GM21515 (cell line): ENCODE measurements around the gene MRFAP1.
"Not testable (repeated sequence)": the region's sequence is repeated elsewhere in the genome, so short reads cannot be mapped to it uniquely, and the experiment has no call there.

Experiments
- ATAC-seq: cut with Tn5 transposase; IDR thresholded peaks from one replicate; pipeline ENCODE4 v1.9.1; 2021; ENCODE audit not compliant: unreplicated experiment

The MRFAP1 gene

DNA sequence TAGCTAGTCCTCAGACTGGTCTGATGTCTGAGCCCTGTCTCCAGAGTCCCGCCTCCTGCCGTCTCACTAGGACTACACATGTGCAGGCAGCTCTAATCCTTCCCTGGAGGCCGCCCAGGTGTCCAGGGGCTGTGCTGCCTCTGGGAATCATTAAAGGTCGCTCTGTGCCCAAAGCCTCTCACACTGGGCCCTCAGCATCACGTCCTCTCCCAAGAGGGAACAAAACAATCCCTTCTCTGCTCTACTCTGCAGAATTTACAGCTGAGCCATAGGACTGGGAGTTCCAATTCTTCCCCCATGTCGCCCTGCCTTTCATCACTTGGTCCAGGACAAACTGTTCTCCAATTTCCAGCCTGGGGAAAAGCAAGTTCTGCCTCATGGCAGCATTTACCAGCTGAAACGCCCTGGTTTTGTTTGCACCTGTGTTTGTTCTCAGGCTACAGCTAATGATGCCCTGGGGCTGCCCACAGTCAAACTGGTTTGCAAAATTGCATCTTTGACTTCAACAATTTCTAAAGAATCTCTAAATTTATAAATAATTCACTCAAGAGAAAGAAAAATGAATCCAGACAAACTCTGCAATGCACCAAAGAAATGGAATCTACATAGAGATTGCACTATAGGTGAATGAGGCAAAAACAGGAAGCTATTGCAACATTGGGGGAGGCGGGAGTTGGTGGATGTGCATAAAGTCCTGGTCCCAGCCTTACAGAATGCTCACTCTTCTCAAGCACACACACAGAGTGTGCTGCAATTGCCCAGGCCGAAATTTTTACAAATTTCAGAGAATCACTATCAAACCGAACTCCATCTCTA is 7.2 kb upstream of the MRFAP1 start:
- no peak for ATAC-seq

DNA sequence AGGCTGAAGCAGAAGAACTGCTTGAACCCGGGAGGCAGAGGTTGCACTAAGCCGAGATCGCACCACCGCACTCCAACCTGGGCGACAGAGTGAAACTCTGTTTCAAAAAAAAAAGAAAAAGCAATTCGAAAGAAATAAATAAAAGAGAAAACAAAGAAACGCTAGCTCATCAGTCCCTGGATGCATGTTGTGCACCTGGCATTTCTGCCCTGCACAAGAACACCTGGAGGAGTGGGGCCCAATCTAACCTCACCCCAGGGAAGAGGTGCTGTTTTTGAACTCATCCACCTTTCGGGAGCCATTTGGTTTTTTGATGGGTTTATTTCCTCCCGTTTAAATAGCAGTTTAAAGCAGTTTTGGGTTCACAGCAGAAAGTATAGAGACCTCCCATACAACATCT is 5.7 kb upstream of the MRFAP1 start:
- no peak for ATAC-seq

DNA sequence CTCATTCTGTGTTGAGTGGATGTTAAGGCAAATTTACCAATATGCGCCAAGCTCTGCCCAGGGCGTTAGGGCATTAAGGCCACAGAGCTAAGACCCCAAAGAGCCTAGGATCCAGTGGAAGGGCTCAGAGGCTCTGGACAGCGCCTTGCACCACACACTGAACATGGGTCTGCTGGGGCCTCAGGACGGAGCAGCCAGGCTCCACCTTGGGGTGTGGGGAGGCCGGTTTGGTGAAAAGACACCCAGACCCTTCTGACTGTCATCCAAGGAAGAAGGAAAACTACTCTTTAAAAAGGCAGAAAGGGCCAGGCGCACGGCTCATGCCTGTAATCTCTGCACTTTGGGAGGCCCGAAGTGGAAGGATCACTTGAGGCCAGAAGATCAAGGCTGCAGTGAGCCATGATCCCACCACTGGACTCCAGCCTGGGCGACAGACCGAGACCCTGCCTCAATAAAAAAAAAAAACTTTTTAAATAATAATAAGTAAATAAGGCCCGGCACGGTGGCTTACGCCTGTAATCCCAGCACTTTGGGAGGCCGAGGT is 1.3 kb upstream of the MRFAP1 start:
- no peak for ATAC-seq

DNA sequence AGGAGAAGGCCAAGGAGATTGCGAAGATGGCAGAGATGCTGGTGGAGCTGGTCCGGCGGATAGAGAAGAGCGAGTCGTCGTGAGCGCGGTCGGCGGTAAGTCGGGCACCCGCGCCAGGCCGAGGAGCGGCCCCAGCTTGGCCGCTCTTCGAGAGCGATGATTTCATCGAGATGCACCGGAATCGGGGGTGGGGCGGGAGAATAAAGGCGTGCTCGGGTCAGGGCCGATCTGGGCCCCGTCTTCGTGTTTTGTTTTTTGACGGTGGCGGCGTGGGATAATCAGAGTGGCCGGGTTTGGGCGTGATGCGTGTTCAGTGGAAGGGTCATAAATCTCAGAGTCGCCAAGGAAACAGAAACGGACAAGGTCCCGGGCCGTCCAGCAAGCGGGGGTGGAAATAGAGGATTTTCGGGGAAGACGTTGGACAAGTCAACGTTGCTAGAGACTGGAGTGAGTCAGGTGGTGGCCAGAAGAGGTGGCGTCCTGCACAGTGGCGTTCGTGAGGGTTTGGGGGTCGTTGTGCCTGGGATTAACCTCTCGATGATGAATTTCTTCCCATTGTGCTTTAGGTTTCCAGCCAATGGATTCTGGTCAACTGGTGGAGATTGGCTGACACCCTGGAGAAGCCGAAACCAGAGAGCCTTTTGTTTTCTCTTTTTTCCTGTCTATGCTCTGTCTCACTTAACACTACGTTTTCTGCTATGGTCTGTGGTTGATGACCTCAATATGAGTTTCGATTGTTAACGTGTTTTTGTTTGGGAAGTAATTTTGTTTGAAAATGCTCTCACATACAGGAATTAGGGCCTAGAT is 882 bp downstream of the MRFAP1 start:
- ATAC-seq, result peak; percentile 35

DNA sequence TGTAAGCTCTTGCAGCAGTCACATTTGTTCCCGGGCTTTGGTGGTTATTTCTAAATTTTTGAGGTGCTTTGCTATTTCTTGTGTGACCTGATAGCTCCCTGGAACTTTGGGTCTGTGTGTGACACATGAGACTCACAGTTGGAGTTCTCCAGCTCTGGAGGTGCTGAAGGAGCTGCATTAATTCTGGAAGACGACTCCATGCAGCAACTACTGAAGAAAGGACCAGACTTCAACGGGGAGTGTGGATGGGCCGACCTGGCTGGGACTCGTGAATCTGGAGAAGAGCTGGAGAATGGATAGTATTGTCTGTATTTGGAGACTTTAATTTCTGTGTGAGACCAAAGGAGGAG is 1.5 kb downstream of the MRFAP1 start:
- no peak for ATAC-seq

DNA sequence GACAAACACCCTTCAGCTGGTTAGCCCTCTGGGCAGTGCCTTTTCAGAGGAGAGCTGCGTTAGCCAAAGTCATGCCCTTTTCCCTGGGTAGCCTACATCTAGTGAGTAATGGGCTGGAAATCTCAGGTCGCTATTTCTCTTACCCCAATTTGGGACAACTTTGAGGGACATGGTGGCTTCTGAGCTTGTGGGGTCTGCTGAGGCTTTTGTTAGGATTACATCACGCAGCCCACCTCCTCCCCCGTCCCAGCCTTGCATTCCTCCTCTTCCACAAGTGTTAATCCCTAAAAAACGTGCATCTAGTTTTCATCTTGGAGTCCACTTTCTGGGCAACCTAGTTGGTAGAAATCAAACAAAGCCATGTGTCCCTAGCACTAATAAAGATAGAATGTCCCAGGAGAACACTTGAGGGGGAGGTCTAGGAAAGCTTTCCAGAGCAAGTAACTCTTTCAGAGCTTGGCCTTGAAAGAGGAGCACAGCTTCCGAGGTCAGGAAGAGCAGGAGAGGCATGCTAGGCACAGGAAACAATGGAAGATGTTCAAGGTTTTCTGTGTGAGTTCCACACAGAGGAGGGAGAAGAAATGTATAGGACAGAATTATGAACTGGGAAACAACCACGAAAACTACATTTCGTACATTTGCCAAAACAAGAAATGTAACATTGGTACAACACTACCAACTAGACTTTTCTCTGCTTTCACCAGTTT is 2.8 kb downstream of the MRFAP1 start:
- no peak for ATAC-seq

DNA sequence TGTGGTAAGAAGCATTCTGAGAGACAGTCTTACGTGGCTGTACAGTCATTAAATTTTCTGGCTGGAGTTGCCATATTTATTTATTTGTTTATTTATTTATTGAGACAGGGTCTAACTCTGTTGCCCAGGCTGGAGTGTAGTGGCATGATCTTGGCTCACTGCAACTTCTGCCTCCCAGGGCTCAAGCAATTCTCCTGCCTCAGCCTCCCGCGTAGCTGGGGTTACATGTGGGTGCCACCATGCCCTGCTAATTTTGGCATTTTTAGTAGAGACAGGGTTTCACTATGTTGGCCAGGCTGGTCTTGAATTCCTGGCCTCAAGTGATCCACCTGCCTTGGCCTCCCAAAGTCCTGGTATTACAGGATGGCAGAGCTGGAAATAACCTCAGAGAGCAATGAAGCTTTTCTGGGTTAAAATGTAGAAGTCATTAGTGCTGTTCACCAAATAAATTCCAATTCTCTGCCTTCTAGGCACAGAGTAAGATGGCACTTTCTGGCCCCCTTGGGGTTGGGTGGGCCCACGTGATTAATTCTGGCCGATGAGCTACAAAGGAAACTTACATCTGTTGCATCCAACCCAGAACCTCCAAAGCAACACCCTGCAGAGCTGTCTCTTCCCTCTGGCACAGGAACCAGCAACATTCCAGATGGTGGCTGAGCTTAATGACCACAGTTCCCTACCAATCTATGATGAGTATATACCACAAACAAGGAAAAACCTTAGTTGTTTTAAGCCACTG is 4.5 kb downstream of the MRFAP1 start:
- no peak for ATAC-seq

DNA sequence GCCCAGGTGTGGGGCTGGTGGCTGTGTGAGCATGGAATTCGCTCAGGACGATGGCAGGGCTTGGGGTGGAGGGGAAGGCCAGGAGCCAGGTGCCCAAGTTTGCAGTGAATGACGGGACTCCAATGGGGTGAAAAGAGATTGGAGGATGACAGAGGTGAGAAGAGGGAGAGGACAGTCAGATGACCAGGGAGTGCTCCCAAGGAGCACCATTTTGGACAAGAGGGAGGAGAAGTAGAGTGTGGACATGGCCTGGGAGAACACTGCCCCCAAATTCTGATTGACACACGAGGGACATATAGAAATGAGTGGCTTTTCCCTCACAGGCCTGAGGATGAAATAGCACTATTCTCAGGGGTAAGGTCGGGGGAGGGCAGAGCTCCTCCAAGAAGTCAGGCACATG is 6.7 kb downstream of the MRFAP1 start:
- ATAC-seq, result no peak

DNA sequence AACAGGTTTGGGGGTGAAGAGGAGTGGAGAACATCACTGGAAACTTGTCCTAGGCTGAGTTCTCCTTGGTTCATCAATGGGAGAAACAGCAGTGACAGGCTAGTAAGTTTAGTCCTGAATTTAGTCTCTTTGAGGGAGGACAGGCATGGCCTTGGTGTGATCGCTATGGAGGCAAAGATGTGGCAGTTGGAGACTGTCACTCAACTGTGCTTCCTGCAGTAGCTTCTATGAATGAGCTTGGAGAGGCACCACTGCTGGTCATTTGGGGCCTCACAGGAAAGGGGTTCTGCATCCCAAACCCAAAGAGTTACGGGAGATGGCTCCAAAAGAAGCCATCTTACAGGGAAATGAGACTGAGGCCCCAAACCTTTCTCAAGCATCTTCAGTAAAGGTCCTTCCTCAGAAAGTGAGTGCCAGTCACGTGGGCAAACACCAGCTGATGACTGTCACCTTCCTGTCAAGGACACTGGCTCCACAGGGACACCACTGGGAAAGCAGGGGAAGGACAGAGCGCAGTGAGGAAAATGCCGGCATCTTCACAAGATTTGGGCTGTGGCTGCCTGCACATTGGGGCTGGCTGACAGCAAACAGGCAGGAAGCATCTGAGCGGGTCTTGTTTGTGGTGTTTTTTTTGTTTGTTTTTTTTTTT is 7.2 kb downstream of the MRFAP1 start:
- ATAC-seq, result no peak

DNA sequence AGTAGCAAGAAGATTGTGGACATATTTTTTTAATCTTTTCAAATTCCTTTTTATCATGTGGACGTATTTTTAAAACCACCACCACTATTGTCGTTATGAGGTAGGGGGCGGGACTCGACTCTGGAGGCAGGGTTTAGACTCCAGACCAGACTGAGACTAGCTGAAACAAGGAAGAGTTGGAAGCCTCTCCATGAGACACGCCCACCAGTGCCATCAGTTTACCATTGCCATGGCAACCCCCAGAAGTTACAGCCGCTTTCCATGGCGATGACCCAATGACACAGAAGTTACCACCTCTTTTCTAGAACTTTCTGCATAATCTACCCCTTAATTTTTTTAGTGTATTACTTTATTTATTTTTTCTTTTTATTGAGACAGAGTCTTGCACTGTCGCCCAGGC is 8.7 kb downstream of the MRFAP1 start:
- no peak for ATAC-seq

DNA sequence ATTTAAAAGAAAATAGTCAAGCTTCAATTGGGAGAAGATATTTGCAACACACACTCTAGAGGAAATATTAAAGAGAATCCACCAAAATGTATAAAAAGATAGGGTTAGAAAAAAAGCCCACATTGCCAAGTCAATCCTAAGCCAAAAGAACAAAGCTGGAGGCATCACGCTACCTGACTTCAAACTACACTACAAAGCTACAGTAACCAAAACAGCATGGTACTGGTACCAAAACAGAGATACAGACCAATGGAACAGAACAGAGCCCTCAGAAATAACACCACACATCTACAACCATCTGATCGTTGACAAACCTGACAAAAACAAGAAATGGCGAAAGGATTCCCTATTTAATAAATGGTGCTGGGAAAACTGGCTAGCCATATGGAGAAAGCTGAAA is 13.7 kb downstream of the MRFAP1 start:
- ATAC-seq, result not testable (repeated sequence)

DNA sequence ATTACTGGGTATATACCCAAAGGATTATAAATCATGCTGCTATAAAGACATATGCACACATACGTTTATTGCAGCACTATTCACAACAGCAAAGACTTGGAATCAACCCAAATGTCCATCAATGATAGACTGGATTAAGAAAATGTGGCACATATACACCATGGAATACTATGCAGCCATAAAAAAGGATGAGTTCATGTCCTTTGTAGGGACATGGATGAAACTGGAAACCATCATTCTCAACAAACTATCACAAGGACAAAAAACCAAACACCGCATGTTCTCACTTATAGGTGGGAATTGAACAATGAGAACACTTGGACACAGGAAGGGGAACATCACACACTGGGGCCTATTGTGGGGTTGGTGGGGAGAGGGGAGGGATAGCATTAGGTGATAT is 14.8 kb downstream of the MRFAP1 start:
- not testable (repeated sequence) for ATAC-seq

DNA sequence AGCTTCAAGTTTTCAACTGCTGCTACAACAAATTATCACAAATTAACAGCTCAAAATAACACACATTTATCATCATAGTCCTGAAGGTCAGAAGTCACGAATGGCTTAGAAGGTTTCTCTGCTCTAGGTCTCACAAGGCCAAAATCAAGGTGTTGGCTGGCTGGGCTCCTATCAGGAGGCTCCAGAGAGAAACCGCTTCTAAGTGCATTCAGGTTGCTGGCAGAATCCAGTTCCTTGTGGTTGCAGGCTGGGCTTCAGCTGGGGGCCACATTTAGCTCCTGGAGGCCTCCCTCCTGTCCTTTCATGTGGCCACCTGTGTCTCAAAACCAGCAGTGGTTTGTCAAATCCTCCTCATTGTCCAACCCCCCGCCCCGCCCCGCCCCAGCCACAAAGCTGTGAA is 15.4 kb downstream of the MRFAP1 start:
- no peak for ATAC-seq

DNA sequence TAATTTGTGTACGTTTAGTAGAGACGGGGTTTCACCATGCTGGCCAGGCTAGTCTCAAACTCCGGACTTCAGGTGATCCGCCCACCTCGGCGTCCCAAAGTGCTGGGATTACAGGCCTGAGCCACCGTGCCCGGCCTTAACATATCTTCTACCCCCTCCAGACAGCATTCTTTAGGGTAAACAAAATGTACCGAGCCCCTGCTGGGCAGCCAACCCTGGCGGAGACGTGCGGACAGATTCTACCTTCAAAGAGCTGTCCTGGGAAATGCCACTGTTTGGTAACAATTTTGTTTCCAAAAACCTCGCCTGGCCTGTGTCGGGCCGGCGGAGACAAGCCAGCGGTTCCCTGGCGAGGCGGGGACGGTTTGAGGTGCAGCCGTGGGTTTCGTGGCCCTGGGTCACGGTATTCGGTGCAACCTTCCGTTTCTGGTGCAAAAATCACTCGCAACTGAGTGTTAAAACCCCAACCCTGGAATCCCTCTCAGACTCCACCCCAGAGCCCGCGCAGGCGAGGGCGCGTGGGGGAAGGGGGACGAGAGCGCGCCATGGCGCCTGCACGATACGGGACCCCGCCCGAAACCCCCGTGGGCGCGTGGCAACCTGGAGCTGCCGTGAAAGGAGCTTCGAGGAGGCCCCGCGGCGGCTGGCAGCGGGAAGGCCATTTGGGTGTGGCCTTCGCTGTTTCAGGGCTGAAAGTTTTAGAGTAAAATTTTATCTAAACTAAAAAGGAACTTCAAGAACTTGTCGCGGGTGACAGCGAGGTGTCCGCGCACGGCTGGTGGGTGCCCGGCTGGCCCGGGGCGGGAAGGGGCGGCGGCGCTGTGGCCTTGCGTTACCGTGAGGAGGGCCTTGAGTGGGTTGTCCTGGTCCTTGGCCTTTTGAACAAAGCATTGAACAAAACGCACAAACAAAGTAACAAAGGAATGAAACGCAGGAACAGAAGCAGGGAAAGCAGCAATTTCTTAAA is 17.0 kb downstream of the MRFAP1 start:
- ATAC-seq, result no peak

DNA sequence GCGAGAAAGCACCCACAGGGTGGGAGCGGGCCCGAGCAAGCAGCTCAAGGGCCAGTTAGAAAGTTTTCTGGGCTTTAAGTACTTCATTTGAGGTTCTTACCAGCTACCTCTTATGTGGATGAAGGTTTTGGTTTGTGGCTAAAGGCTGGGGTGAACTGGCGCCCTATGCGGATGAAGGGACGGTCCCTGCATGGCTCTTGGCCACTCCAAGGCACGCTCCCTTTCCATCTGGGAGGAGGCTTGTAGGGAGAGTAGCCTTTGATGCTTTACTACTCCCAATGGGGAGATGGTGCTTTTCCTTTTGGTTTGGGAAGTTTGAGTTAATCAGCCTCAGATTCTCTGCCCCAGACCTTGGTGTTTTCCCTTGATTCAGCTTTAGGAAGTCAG is 17.7 kb downstream of the MRFAP1 start:
- no peak for ATAC-seq

DNA sequence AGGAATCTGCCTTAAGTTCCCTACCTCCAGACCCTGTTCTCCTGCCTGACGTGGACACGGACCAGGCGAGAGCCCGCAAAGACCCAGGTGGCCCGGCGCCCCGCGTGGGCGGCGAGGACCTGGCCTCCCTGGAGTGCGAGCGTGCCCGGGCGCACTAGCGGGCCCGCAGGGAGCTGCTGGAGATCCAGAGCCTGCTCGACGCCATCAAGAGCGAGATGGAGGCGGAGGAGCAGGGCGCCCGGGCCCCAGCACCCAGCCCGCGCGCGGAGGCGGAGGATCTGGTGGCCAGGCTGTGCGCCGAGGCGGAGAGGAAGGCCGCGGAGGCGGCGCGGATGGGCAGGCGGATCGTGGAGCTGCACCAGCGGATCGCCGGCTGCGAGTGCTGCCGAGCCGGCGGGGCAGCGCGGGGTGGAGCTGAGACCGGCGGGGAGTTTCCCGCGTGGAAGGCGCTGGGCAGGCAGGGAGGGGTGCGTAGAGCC is 18.2 kb downstream of the MRFAP1 start:
- ATAC-seq, result no peak

DNA sequence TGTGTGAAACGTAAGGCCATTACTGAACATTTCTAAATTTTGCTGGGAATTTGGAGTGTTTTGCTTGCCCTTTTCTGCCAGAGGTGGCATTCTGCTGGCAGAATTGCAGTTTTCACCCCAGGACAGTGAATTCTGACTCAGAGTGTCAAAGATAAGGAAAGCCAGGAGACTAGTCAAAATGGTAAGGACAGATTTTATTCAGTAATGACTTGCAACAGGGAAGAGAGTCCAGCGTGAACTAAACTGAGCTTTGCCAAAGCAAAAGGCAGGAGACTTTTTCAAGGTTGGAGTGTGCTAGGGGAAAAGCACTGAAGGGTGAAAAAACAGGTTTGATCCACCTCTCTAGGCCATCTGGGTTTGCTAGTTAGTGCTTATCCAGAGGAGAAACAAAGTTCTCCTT is 19.4 kb downstream of the MRFAP1 start:
- no peak for ATAC-seq

DNA sequence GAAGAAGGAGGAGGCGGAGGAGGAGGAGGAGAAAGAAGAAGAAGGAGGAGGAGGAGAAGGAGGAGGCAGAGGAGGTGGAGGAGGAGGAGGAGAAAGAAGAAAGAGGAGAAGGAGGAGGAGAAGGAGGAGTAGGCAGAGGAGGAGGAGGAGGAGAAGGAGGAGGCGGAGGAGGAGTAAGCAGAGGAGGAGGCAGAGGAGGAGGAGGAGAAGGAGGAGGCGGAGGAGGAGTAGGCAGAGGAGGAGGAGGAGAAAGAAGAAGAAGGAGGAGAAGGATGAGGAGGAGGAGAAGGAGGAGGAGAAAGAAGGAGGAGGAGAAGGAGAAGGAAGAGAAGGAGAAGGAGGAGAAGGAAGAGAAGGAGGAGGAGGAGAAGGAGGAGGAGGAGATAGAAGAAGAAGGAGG is 19.9 kb downstream of the MRFAP1 start:
- ATAC-seq, result no peak

DNA sequence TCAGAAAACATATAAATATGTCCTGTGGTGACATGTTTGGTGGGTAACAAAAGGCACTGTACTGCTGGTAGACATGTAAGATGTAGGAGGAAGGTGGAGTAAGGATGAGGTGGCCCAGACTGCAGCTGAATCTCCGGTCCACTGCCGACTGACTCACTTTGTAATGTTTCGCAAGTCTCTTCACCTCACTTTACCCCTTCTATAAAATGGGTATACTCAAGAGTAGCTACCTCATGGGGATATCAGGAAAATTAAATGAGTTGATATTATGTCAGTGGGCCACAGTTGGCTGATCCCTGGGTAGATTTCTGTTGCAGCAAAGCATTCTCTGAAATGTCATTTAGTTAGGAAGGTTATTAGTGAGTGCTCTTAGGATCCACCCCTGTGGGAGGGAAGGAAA is 22.1 kb downstream of the MRFAP1 start:
- ATAC-seq, result no peak
